SK-N-SH (cell line): ENCODE results near the gene RIMS4. TPM values are rescaled to one million over a fixed set of nuclear protein-coding genes. Genes with fewer than 3 reads are reported as not detected.

ENCODE experiments used
- CTCF ChIA-PET: fragments of 300-600, 350-600 bp; formaldehyde crosslinking; extraction: SDS; loops from one replicate; lab custom pipeline; 2021; lab: Yijun Ruan, JAX
- POLR2A ChIA-PET: fragments of 350-600 bp; sonication (Branson Sonifier 250); formaldehyde crosslinking; extraction: SDS; loops from one replicate; lab custom pipeline; 2020; ENCODE audit warnings: antibody characterized with exemption, inconsistent platforms; lab: Yijun Ruan, JAX
- DNase-seq: peaks from one replicate; pipeline ENCODE4 v3.0.0; 2012
- H2AFZ ChIP-seq: fragments of 200-600 bp; sonication (generic); 2 replicates; pipeline ENCODE4 v1.8.1; 2016; ENCODE audit warnings: antibody characterized with exemption, mild to moderate bottlenecking, low read depth
- H3F3A ChIP-seq: fragments of 200-600 bp; sonication (generic); replicated peaks from 2 replicates; pipeline ENCODE3; 2016; ENCODE audit warnings: antibody characterized with exemption, mild to moderate bottlenecking; ENCODE audit not compliant: insufficient read depth
- H3K27ac ChIP-seq, 2 experiments: fragments of 200-500 bp in 1 of 2; fragments of 200-600 bp in 1 of 2; sonication (Bioruptor generic) in 1 of 2; sonication (generic), shearing (Covaris generic) in 1 of 2; 2 replicates each; pipeline versions ENCODE4 v1.5.1 to v1.6.1; 2014 to 2016; ENCODE audit warnings: low read depth in 2 of 2, inconsistent platforms in 1 of 2, low read length in 1 of 2, mild to moderate bottlenecking in 1 of 2, mixed read lengths in 1 of 2
- H3K27me3 ChIP-seq: fragments of 200-600 bp; sonication (generic), shearing (Covaris generic); 2 replicates; pipeline ENCODE4 v1.6.1; 2016; ENCODE audit warnings: mixed run types; ENCODE audit not compliant: insufficient read depth
- H3K36me3 ChIP-seq, 2 experiments: fragments of 200-500 bp in 1 of 2; fragments of 200-600 bp in 1 of 2; sonication (Bioruptor generic) in 1 of 2; sonication (generic) in 1 of 2; replicated peaks in 1 of 2; 2 replicates each; pipeline versions ENCODE3 to v1.5.1; 2014 to 2016; ENCODE audit warnings: low read length in 1 of 2, mild to moderate bottlenecking in 1 of 2; ENCODE audit not compliant: insufficient read depth in 2 of 2, control insufficient read depth in 1 of 2
- H3K4me1 ChIP-seq, 2 experiments: fragments of 200-500 bp in 1 of 2; fragments of 200-600 bp in 1 of 2; sonication (Bioruptor generic) in 1 of 2; sonication (generic), shearing (Covaris generic) in 1 of 2; 2 replicates each; pipeline versions ENCODE4 v1.5.1 to v1.6.1; 2014 to 2016; ENCODE audit warnings: low read depth in 1 of 2, low read length in 1 of 2, mixed run types in 1 of 2; ENCODE audit not compliant: insufficient read depth in 2 of 2, control insufficient read depth in 1 of 2
- H3K4me2 ChIP-seq: fragments of 200-600 bp; sonication (generic), shearing (Covaris generic); 2 replicates; pipeline ENCODE4 v1.6.1; 2017; ENCODE audit warnings: mixed run types
- H3K4me3 ChIP-seq, 2 experiments: fragments of 200-500 bp in 1 of 2; fragments of 200-600 bp in 1 of 2; sonication (Bioruptor generic) in 1 of 2; sonication (generic), shearing (Covaris generic) in 1 of 2; 2 replicates each; pipeline versions ENCODE4 v1.5.1 to v1.8.1; 2014 to 2016; ENCODE audit warnings: low read depth in 2 of 2, inconsistent platforms in 1 of 2, low read length in 1 of 2, mild to moderate bottlenecking in 1 of 2, mixed read lengths in 1 of 2, moderate library complexity in 1 of 2
- H3K79me2 ChIP-seq: fragments of 200-600 bp; sonication (generic); 2 replicates; pipeline ENCODE4 v1.8.1; 2017; ENCODE audit warnings: mild to moderate bottlenecking; ENCODE audit not compliant: insufficient read depth
- H3K9ac ChIP-seq: fragments of 200-600 bp; sonication (generic); 2 replicates; pipeline ENCODE4 v1.6.1; 2017; ENCODE audit warnings: mixed run types
- H3K9me2 ChIP-seq: fragments of 200-600 bp; sonication (generic); 2 replicates; pipeline ENCODE4 v1.6.1; 2017; ENCODE audit warnings: mixed run types
- H3K9me3 ChIP-seq: fragments of 200-600 bp; sonication (generic); 2 replicates; pipeline ENCODE4 v1.6.1; 2017; ENCODE audit warnings: mixed run types, mild to moderate bottlenecking, moderate library complexity
- H4K20me1 ChIP-seq: fragments of 200-600 bp; sonication (generic); 2 replicates; pipeline ENCODE4 v1.6.1; 2017; ENCODE audit warnings: mild to moderate bottlenecking, mixed run types; ENCODE audit not compliant: insufficient read depth
- CHD2 ChIP-seq: fragments of 150-350 bp; IDR thresholded peaks from 2 replicates; pipeline ENCODE4 v1.6.1; 2018; ENCODE audit warnings: low read length; ENCODE audit not compliant: partially characterized antibody
- ELF1 ChIP-seq: IDR thresholded peaks from 2 replicates; pipeline ENCODE4 v1.4.0; 2012
- EZH2phosphoT487 ChIP-seq: fragments of 200-600 bp; sonication (generic); IDR thresholded peaks from 2 replicates; pipeline ENCODE4 v1.6.1; 2017; ENCODE audit warnings: low read depth, mixed run types, mild to moderate bottlenecking, antibody characterized with exemption, moderate library complexity, borderline replicate concordance
- FOSL2 ChIP-seq: IDR thresholded peaks from 2 replicates; pipeline ENCODE4 v1.4.0; 2012; ENCODE audit warnings: low read depth, mild to moderate bottlenecking, moderate library complexity, borderline replicate concordance
- FOXJ3 ChIP-seq: sonication (generic); formaldehyde crosslinking; IDR thresholded peaks from 2 replicates; pipeline ENCODE4 v1.5.1; 2020; ENCODE audit warnings: mild to moderate bottlenecking, missing genetic modification reagents
- GABPA ChIP-seq: IDR thresholded peaks from 2 replicates; pipeline ENCODE4 v1.4.0; 2012; ENCODE audit warnings: low read depth, mild to moderate bottlenecking
- GATA2 ChIP-seq: sonication (generic); formaldehyde crosslinking; IDR thresholded peaks from 2 replicates; pipeline ENCODE4 v1.5.0; 2020; ENCODE audit warnings: mild to moderate bottlenecking, missing genetic modification reagents
- JUND ChIP-seq: IDR thresholded peaks from 2 replicates; pipeline ENCODE4 v1.4.0; 2012
- MEF2A ChIP-seq: IDR thresholded peaks from 2 replicates; pipeline ENCODE4 v1.4.0; 2012; ENCODE audit warnings: low read depth, borderline replicate concordance
- MXI1 ChIP-seq: IDR thresholded peaks from 2 replicates; pipeline ENCODE4 v1.6.1; 2012; ENCODE audit warnings: mild to moderate bottlenecking, low read depth, low read length, improper control_type of control experiment
- NRF1 ChIP-seq: IDR thresholded peaks from 2 replicates; pipeline ENCODE4 v1.6.1; 2012; ENCODE audit warnings: low read depth, mild to moderate bottlenecking, low read length
- POLR2AphosphoS5 ChIP-seq: IDR thresholded peaks from 2 replicates; pipeline ENCODE4 v1.6.1; 2012; ENCODE audit warnings: low read depth, low read length
- RAD21 ChIP-seq: IDR thresholded peaks from 2 replicates; pipeline ENCODE4 v1.6.1; 2012; ENCODE audit warnings: mild to moderate bottlenecking, low read length
- RCOR1 ChIP-seq: fragments of 150-350 bp; IDR thresholded peaks from 2 replicates; pipeline ENCODE4 v1.6.1; 2017; ENCODE audit warnings: antibody characterized with exemption, low read length
- YY1 ChIP-seq: IDR thresholded peaks from 2 replicates; pipeline ENCODE4 v1.4.0; 2012; ENCODE audit warnings: low read depth, mild to moderate bottlenecking
- WGBS: methylation state at CpG from one replicate; pipeline ENCODE4 v1.1.6; 2017; ENCODE audit warnings: low lambda C conversion rate; 5-methylcytosine and 5-hydroxymethylcytosine counted together
- polyA plus RNA-seq, 3 experiments: library from polyadenylated mRNA; depleted of rRNA; stranded (reverse); fragments of >200 nt; gene quantifications; 2 replicates each; pipeline ENCODE4 v1.2.3, GENCODE V29; 2012
- TF ChIP-seq, protein P1 (sequence below): fragments of 150-350 bp; IDR thresholded peaks from 2 replicates; pipeline ENCODE4 v1.6.1; 2017; ENCODE audit warnings: antibody characterized with exemption, low read length, low read depth, borderline replicate concordance
- TF ChIP-seq, protein P2 (sequence below): fragments of 150-350 bp; IDR thresholded peaks from 2 replicates; pipeline ENCODE4 v1.6.1; 2016; ENCODE audit warnings: mild to moderate bottlenecking, low read depth, low read length
- TF ChIP-seq, protein P3 (sequence below): fragments of 200-600 bp; sonication (generic); IDR thresholded peaks from 2 replicates; pipeline ENCODE4 v1.6.1; 2017; ENCODE audit warnings: antibody characterized with exemption, mild to moderate bottlenecking, moderate library complexity

Gene RIMS4
- polyA plus RNA-seq, 1 of the 3 experiments (the other 2 are of a cell fraction), result 0.13 TPM

DNA sequence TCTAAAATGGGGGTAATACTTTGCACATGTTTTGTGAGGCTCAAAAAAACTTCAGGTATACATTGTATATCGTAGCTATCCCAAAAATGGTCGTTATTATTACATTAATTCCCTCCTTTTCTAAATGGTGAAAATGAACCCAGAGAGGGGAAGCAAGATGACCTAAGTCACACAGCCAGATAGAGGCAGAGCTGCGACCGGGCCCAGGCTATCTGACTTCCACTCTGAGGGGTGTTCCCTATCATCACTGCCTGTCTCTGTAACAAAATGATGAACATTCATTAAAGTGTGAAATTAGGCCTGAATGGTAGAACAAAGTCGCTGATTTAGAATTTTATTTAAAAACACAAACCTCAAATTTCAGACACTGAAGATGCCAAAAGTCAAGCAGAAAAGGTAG lies 29.1 kb upstream of the RIMS4 start:
- POLR2A ChIA-PET, result no interaction called here
- TF ChIP-seq, protein P1, sequence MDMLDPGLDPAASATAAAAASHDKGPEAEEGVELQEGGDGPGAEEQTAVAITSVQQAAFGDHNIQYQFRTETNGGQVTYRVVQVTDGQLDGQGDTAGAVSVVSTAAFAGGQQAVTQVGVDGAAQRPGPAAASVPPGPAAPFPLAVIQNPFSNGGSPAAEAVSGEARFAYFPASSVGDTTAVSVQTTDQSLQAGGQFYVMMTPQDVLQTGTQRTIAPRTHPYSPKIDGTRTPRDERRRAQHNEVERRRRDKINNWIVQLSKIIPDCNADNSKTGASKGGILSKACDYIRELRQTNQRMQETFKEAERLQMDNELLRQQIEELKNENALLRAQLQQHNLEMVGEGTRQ, result no peak
- TF ChIP-seq EZH2phosphoT487 (no peak), CHD2 (no peak)
- no peak overlapping the region for H3K9ac ChIP-seq
- peaks cover 17% of the 10 kb centered on the region for H3K27me3 ChIP-seq
- no peaks in the 10 kb centered on the region for H3K79me2 ChIP-seq
- H3K9me3 ChIP-seq, result no peaks in the 10 kb centered on the region
- H3F3A ChIP-seq, result no peaks in the 10 kb centered on the region
- no peak overlapping the region for H3K4me3 ChIP-seq
- no peak overlapping the region for H3K4me2 ChIP-seq
- DNase-seq, result no peak
- no peaks in the 10 kb centered on the region for H3K9me2 ChIP-seq
- no peaks in the 10 kb centered on the region for H3K36me3 ChIP-seq
- H4K20me1 ChIP-seq, result no peaks in the 10 kb centered on the region
- H2AFZ ChIP-seq, result no peak overlapping the region
- no peaks in the 10 kb centered on the region for H3K4me1 ChIP-seq
- H3K27ac ChIP-seq, result no peak overlapping the region
- WGBS, result 55% methylated on average over 5 of the region's 5 CpGs
- CTCF ChIA-PET, result interaction anchor here (1.0 to 1.8 kb wide), 5 partner anchors 24 to 156 kb away, joined by 3 to 6 read pairs (median 5); no protein-coding TSS in a partner anchor

DNA sequence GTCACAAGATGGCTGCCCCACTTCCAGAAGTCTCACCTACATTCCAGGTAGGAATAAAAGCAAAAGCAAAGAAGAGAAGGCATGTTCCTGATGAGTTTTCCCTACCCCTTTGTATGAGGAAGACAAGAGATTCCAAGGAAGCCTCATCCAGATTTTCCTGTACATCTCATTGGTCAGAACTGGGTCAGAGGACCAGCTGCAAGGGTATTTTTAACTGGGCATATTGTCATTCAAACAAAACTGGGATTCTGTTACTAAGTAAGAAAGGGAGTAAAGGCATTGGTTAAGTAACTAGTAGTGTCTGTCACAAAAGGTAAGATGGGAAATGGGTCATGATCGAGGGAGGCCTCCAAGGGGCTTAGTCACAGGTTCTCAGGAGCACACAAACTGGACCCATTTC lies 28.2 kb upstream of the RIMS4 start:
- no peak for DNase-seq
- Histone ChIP-seq H3K27me3 (peaks cover 17% of the 10 kb centered on the region), H2AFZ (no peak overlapping the region), H3K4me3 (no peak overlapping the region), H3F3A (no peaks in the 10 kb centered on the region), H3K4me1 (no peaks in the 10 kb centered on the region), H4K20me1 (no peaks in the 10 kb centered on the region), H3K9ac (no peak overlapping the region), H3K79me2 (no peaks in the 10 kb centered on the region), H3K9me3 (no peaks in the 10 kb centered on the region), H3K36me3 (no peaks in the 10 kb centered on the region), H3K27ac (no peak overlapping the region), H3K9me2 (no peaks in the 10 kb centered on the region), H3K4me2 (no peak overlapping the region)
- 35% methylated on average over 1 of the region's 1 CpG for WGBS
- CTCF ChIA-PET, result interaction anchor here (1.2 kb wide), 1 partner anchor 25 kb away, joined by 3 read pairs; no protein-coding TSS in a partner anchor
- TF ChIP-seq GABPA (no peak), MEF2A (no peak), FOSL2 (no peak), ELF1 (no peak), CHD2 (no peak), FOXJ3 (CRISPR knock-in tag) (no peak), POLR2AphosphoS5 (no peak)
- TF ChIP-seq, protein P2, sequence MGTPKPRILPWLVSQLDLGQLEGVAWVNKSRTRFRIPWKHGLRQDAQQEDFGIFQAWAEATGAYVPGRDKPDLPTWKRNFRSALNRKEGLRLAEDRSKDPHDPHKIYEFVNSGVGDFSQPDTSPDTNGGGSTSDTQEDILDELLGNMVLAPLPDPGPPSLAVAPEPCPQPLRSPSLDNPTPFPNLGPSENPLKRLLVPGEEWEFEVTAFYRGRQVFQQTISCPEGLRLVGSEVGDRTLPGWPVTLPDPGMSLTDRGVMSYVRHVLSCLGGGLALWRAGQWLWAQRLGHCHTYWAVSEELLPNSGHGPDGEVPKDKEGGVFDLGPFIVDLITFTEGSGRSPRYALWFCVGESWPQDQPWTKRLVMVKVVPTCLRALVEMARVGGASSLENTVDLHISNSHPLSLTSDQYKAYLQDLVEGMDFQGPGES, result no peak
- POLR2A ChIA-PET, result no interaction called here

DNA sequence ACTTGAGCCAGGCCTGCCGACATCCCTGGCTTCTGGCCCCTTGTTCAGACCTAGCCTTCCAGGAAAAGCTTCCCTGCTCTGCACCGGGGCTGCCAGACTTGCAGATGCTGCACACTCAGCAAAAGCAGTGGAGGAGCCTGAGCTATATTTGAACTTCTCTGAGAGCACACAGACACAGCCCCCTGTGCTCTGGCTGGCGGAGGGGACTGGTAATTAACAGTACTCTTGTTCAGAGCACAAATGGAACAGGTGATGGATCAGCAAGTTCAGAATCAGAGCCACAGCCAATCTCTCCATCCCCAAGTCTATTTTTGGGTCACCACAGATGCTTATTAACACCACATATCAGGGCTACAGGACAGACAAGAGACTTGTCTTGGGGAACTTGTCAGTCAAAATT lies 27.6 kb upstream of the RIMS4 start:
- Histone ChIP-seq H2AFZ (no peak overlapping the region), H3K9me2 (no peaks in the 10 kb centered on the region), H3K4me3 (no peak overlapping the region), H3K27ac (no peak overlapping the region), H3K79me2 (no peaks in the 10 kb centered on the region), H3K4me1 (no peaks in the 10 kb centered on the region), H3K36me3 (no peaks in the 10 kb centered on the region), H4K20me1 (no peaks in the 10 kb centered on the region), H3K9ac (no peak overlapping the region), H3K27me3 (peaks cover 17% of the 10 kb centered on the region), H3K9me3 (no peaks in the 10 kb centered on the region), H3F3A (no peaks in the 10 kb centered on the region), H3K4me2 (no peak overlapping the region)
- TF ChIP-seq MXI1 (no peak), YY1 (no peak), NRF1 (no peak), GABPA (no peak), RAD21 (no peak), CHD2 (no peak), POLR2AphosphoS5 (no peak), JUND (no peak), ELF1 (no peak), RCOR1 (no peak), GATA2 (CRISPR knock-in tag) (no peak)
- TF ChIP-seq, protein P3, sequence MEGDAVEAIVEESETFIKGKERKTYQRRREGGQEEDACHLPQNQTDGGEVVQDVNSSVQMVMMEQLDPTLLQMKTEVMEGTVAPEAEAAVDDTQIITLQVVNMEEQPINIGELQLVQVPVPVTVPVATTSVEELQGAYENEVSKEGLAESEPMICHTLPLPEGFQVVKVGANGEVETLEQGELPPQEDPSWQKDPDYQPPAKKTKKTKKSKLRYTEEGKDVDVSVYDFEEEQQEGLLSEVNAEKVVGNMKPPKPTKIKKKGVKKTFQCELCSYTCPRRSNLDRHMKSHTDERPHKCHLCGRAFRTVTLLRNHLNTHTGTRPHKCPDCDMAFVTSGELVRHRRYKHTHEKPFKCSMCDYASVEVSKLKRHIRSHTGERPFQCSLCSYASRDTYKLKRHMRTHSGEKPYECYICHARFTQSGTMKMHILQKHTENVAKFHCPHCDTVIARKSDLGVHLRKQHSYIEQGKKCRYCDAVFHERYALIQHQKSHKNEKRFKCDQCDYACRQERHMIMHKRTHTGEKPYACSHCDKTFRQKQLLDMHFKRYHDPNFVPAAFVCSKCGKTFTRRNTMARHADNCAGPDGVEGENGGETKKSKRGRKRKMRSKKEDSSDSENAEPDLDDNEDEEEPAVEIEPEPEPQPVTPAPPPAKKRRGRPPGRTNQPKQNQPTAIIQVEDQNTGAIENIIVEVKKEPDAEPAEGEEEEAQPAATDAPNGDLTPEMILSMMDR, result no peak
- 28% methylated on average over 3 of the region's 3 CpGs for WGBS
- POLR2A ChIA-PET, result no interaction called here
- CTCF ChIA-PET, result interaction anchor here (2.9 kb wide), 1 partner anchor 30 kb away, joined by 10 read pairs; no protein-coding TSS in a partner anchor
- no peak for DNase-seq
